ENCODE results near the gene FAM193A. TPM values are rescaled to one million over a fixed set of nuclear protein-coding genes. Genes with fewer than 3 reads are reported as not detected.

Gene FAM193A
- total RNA-seq, 1 donor from 2014 or later, result 14.6 TPM

- no peak for DNase-seq (ENCODE audit: low read depth)
- no peak overlapping the region for H3K4me3 ChIP-seq (ENCODE audit: low read depth, low read length)
- TF ChIP-seq CTCF (conservative IDR thresholded peaks at IDR 0.05; ENCODE audit: low read depth, low read length), result no peak
Observed at GRCh38 chr4:2515830-2516550, 20.5 kb upstream of the FAM193A start.

- DNase-seq (ENCODE audit: low read depth), result no peak
- H3K4me3 ChIP-seq (ENCODE audit: low read depth, low read length), result no peak overlapping the region
- TF ChIP-seq CTCF (conservative IDR thresholded peaks at IDR 0.05; ENCODE audit: low read depth, low read length), result no peak
Observed at GRCh38 chr4:2516635-2517034, 19.8 kb upstream of the FAM193A start.

GRCh38 chr4:2526559-2526958 lies 9.9 kb upstream of the FAM193A start:
- no peak for DNase-seq (ENCODE audit: low read depth)
- no peak for TF ChIP-seq CTCF (conservative IDR thresholded peaks at IDR 0.05; ENCODE audit: low read depth, low read length)
- no peak overlapping the region for H3K4me3 ChIP-seq (ENCODE audit: low read depth, low read length)

- peak overlapping the region; percentile 90 for H3K4me3 ChIP-seq (ENCODE audit: low read depth, low read length)
- DNase-seq (ENCODE audit: low read depth), result no peak
- no peak for TF ChIP-seq CTCF (conservative IDR thresholded peaks at IDR 0.05; ENCODE audit: low read depth, low read length)
Observed at GRCh38 chr4:2534904-2535375, 1.5 kb upstream of the FAM193A start.

- no peak for DNase-seq (ENCODE audit: low read depth)
Observed at GRCh38 chr4:2535376-2536192, 863 bp upstream of the FAM193A start.

More at GRCh38 chr4:2535376-2536192, 863 bp upstream of the FAM193A start:
- H3K4me3 ChIP-seq (ENCODE audit: low read depth, low read length), result peak overlapping the region; percentile 90
- TF ChIP-seq CTCF (conservative IDR thresholded peaks at IDR 0.05; ENCODE audit: low read depth, low read length), result peak; percentile 8

Measured in epithelial cell of proximal tubule (primary cell).